Breast epithelium (tissue), 3 donors: ENCODE data around the gene MAP3K5.

Experiments
- CTCF ChIP-seq, 3 donors: fragments of 450-650 bp; IDR thresholded peaks; one replicate each; pipeline ENCODE4 v1.5.1; 2016 to 2017; ENCODE audit warnings: antibody characterized with exemption in 3 of 3, mild to moderate bottlenecking in 3 of 3, moderate library complexity in 3 of 3
- POLR2AphosphoS5 ChIP-seq, 3 donors: sonication (generic); formaldehyde crosslinking; IDR thresholded peaks; one replicate each; pipeline ENCODE4 v1.6.1; 2017; ENCODE audit warnings: antibody characterized with exemption in 3 of 3

GRCh38 chr6:136754820-136755219 is 37.5 kb downstream of the MAP3K5 start:
- TF ChIP-seq CTCF (IDR thresholded peaks at IDR 0.05) = no peak
- no peak for TF ChIP-seq POLR2AphosphoS5 (IDR thresholded peaks at IDR 0.05)
